HG02759 (cell line): ENCODE measurements around the gene OXCT1.

Source experiments
- ATAC-seq: cut with Tn5 transposase; IDR thresholded peaks from one replicate; pipeline ENCODE4 v1.9.1; 2021; ENCODE audit warnings: mild to moderate bottlenecking, moderate library complexity; ENCODE audit not compliant: unreplicated experiment

OXCT1 gene

GRCh38 chr5:41869724-41870626 lies at the start of gene OXCT1:
OXCT1 (minus strand) TSS chr5:41870425; CDS start chr5:41870358, 67 bp downstream.
- peak; percentile 94 for ATAC-seq

- no peak for ATAC-seq
Measured at GRCh38 chr5:41918105-41918504, 47.9 kb upstream of the OXCT1 start.

- no peak for ATAC-seq
Measured at GRCh38 chr5:41908374-41909079, 38.3 kb upstream of the OXCT1 start.

GRCh38 chr5:41906151-41906550 lies 35.9 kb upstream of the OXCT1 start:
- ATAC-seq = no peak

DNA sequence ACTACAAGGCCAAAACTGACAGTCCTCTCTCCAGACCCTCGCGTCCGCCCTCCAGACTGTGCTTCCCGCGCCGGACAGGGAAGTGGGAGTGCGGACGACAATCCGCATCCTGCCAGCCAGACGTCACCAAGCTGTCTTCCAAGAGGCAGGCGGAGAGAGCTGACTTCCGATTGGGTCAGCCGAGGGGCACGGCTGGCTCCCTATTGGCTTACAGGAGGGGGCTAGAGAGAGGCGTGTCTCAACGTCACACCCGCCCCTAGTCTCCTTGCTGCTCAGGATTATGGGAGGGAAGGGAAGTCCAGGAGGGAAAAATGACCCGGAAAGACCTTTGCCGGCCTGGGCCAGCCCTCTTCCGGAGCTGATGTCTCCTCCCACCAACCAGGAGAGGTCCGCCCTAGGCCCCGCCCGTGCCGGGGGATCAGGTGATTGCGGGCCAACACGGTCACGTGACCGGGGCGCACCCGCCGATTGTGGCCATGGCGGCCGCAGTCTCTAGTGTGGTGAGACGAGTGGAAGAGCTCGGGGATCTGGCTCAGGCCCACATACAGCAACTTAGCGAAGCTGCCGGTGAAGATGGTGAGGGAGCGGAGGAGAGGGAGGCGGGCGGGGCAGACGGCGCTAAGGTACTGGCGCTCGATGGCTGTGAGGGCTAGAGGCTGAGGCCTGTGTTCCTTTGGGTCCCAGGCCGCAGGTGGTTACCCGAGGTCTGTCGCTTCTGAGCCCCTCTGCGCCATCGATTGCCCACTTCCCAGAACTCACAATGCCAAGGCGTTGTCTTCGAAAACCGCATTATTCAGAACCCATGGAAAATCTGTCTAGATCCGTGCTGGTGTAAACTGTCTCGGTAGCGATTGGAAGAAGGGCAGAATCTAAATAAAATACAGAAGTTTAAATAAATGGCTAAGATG lies 33.9 kb upstream of the OXCT1 start, which contains the start of gene RIMOC1:
Gene RIMOC1 (plus strand): TSS at position 453 of the 908 bp plus-strand sequence. CDS start 24 bp downstream, at position 477.
- ATAC-seq = peak; percentile 99

GRCh38 chr5:41903382-41903891 lies 33.2 kb upstream of the OXCT1 start:
- ATAC-seq = no peak

GRCh38 chr5:41896230-41896629 lies 26.0 kb upstream of the OXCT1 start:
- ATAC-seq = no peak

- ATAC-seq = peak; percentile 42
Measured at GRCh38 chr5:41893074-41893851, 23.0 kb upstream of the OXCT1 start.

DNA sequence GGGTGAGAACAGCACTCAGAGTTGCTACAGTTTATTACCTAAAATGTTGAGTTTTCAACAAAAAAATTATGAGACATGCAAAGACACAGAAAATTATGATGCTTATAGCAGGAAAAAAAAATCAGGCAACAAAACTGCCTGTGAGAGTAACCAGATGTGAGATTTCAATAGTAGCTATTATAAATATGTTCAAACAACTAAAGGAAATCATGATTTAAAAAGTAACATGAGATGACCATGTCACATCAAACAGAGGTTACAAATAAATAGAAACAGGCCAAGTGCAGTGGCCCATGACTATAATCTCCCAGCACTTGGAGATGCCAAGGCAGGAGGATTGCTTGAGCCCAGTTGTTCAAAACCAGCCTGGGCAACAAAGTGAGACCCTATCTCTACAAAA lies 21.8 kb upstream of the OXCT1 start:
- ATAC-seq = no peak

- ATAC-seq = peak; percentile 54
Measured at GRCh38 chr5:41891066-41891707, 21.0 kb upstream of the OXCT1 start.

GRCh38 chr5:41885286-41885685 lies 15.1 kb upstream of the OXCT1 start:
- no peak for ATAC-seq

DNA sequence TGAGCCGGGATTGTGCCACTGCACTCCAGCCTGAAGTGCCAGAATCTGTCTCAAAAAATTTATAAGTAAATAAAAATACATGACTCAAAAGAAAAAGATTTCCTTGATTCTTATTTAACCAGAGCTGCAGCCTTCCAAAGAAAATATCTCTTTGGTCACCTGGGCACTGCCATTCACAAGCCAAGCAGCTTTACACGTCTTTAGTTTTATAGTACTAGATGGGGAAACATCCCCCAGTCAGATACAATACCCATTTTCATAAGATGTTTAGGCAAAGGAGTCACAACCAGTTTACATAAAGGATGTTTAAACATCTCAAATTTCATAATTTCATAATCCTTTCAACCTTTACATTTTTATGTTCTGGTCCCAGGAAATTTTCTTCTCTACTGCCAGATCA lies 13.7 kb upstream of the OXCT1 start:
- ATAC-seq = no peak

GRCh38 chr5:41883243-41883642 lies 13.0 kb upstream of the OXCT1 start:
- no peak for ATAC-seq

DNA sequence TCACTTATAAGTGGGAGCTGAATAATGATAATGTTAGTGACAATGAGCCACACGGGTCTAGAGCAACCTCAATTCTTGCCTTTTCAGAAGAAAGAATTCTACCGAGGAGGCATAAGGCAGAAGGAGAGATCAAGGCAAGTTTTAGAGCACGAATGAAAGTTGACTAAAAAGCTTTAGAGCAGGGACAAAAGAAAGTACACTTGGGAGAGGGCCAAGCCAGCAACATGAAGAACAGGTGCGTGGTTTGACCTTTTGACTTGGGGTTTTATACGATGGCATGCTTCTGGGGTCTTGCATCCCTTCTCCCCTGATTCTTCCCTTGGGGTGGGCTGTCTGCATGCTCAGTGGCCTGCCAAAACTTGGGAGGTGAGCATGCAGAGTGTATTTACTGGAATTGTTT lies 12.5 kb upstream of the OXCT1 start:
- no peak for ATAC-seq

DNA sequence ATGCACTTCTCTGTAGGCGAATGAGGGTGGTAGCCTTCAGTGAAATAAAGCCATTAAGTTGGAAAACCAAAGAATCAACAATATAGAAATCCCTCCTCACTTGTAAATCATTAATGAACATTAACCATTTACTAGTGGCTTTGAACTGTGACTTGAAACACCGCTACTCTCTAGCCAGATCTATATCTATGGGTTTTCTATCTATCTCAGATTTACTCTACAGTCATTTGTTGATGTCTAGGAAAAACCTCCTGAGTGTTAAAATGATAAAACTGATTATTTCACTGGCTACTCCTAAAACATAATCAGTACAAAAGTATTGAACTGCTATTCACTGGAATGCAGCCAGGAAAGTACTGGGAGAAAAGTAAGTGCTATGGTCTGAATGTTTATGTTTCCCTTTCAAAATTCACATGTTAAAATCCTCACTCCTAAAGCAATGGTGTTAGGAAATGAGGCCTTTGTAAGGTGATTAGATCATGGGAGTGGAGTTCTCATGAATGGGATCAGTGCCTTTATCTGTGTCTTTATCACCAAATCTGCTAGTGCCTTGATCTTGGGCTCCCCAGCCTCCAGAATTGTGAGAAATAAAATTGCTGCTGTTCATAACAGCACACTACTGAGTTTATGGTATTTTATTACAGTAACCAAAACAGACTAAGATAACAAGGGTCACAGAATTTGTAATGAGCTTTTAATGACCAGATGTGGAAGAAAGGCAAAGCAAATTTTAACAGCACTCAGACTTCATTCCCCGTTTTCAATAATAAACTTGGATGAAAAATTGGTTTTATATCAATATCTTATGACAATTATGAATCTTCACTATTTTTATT lies 8.6 kb upstream of the OXCT1 start:
- ATAC-seq = peak; percentile 62

DNA sequence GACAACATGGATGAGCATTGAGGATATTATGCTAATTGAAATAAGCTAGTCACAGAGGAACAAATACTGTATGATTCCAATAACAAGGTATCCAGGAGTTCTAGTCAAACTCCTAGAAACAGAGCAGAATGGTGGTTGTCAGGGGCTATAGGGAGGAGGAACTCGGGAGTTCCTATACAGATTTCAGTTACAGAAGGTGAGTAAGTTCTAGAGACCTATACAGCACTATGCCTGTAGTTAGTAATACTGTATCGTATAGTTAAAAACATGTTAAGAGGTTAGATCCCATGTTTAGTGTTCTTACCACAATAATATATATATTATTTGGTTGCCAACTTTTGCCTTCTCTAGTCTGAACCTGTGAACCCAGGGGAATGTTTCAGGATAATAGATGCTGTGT lies 7.9 kb upstream of the OXCT1 start:
- peak; percentile 42 for ATAC-seq

DNA sequence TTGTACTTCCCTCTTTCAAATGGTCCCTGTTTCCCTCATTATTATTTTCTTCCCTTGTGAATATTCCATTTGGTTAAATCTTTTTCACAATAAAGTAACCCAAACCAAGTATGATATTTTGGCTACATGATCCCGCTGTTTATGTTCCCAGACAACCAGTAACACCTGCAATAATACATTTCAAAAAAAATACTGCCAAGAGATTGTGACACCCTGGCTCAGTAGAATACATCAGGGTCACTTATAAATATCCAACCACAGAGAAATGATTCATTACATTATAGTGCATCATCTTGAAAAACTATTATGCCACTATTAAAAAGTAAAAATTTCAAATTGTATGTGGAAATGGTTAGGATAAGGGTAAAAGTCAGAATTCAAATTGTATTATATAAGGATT lies 7.2 kb upstream of the OXCT1 start:
- no peak for ATAC-seq

DNA sequence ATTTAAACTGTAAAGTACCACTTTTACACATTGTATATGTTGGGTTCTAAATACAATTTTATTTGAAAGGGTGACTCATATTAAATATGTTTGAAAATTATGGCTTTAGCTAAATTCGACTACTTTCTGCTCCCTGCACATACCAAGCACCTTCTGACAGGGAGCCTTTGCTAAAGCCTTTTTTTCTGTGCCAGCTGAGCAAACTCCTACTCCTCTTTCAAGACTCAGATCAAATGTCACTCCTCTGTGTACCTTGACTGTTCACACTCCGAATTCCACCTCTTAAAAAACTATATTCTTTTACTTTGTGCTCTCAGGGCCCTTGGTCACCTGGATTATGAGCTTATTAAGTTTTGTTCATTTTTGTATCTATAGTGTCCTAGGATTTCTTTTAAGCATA lies 6.5 kb upstream of the OXCT1 start:
- no peak for ATAC-seq

- no peak for ATAC-seq
Measured at GRCh38 chr5:41875121-41875520, 4.9 kb upstream of the OXCT1 start.
